ENCODE measurements around the gene TRAP1.
"Not testable (repeated sequence)": the region's sequence is repeated elsewhere in the genome, so short reads cannot be mapped to it uniquely, and the experiment has no call there.

The TRAP1 gene

DNA sequence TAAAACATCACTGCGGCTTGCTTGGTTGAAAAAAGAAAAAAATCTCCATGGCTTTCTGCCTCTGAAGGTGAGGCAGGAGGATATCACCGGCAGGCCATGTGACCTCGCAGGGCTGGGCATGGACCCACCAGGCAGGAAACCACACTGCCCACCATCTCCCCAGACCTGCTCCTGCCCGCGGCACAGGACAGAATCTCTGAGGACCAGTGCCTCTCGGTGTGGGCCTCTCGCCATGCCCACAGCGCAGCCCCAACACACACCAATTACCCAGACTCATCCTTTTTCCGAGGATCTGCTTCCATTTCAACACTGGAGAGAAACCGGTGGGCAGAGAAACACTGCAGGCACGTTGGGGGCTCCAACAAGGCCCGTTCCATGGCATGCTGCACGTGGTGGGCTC, 46.6 kb downstream of the TRAP1 start:
- no peak for DNase-seq

- no peak for DNase-seq
Observed at GRCh38 chr16:3669082-3669481, 48.2 kb downstream of the TRAP1 start.

- no peak for DNase-seq
Observed at GRCh38 chr16:3668626-3669025, 48.7 kb downstream of the TRAP1 start.

DNA sequence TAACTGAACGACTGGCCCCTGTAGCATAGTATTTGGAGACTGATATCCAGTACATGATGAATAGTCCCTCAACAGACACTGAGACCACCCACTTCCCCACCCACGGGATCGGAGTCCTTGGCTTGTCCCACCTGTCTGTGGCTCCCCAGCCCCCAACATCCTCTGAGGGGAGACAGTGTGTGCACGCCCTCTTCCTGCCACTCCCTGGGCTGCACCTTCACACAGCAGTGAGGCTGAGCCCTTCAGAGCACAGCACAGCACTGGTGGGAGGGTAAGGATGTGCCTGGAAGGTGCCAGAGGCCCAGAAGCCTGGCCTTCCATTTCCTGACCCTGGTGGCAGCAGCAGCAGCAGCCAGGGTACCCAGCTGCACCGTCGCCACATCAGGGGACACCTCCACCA, 51.8 kb downstream of the TRAP1 start:
- DNase-seq = no peak

GRCh38 chr16:3664187-3664896, 53.0 kb downstream of the TRAP1 start:
- DNase-seq = no peak

- no peak for DNase-seq
Observed at GRCh38 chr16:3662601-3663000, 54.7 kb downstream of the TRAP1 start.

DNA sequence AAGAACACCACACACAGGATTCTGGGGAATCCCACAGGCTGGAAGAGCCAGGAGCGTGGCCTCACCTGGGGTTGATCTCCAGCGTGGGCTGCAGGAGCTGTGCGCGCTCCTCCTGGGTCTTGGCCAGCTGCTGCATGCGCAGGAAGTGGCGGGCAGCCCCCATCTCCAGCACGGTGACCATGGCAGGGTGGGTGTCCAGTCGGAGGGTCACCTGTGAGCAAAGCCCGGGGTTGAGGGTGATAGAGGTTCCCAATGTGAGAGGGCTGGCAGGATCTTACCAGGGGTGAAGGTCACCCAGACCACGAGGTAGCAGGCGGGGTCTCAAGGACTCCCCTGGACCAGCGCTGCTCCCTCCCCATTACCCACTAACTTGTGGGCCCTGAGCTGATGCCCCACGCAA, 55.4 kb downstream of the TRAP1 start:
- DNase-seq = no peak

DNA sequence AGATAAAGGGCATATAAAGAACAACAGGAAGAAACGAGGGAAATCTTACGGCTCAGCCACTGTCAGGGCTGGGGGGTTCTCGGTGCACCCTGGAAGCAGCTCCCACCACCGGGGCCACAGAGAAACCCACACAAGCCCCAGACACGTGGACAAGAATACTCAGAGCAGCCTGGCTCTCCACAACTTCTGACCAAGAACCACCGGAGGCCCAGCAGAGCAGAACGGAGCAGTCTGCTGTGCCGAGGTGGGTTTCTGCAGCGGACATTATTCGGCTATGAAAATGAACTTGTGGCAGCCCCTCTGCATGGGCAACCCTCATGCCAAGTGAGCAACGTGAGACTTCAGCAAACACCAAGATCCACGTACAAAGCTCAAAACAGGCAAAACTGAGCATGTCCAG, 56.0 kb downstream of the TRAP1 start:
- no peak for DNase-seq

DNA sequence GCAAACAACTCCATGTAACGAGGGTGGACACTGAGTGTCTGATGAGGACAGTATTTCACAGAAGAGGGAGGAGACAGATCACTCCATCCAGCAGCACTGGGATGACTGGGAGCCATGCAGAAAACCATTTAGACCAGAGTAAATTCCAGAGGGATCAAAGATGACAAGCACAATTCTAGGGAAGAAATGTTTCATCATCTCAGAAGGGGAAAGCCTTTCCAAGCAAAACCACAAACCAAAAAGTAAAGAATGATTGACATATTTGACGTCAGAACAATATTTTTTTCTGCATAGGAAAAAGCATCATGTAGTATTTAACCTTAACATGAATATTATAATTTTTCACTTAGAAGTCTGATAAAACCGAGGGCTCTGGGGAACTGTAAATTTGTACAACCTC, 58.1 kb downstream of the TRAP1 start:
- DNase-seq = no peak

DNA sequence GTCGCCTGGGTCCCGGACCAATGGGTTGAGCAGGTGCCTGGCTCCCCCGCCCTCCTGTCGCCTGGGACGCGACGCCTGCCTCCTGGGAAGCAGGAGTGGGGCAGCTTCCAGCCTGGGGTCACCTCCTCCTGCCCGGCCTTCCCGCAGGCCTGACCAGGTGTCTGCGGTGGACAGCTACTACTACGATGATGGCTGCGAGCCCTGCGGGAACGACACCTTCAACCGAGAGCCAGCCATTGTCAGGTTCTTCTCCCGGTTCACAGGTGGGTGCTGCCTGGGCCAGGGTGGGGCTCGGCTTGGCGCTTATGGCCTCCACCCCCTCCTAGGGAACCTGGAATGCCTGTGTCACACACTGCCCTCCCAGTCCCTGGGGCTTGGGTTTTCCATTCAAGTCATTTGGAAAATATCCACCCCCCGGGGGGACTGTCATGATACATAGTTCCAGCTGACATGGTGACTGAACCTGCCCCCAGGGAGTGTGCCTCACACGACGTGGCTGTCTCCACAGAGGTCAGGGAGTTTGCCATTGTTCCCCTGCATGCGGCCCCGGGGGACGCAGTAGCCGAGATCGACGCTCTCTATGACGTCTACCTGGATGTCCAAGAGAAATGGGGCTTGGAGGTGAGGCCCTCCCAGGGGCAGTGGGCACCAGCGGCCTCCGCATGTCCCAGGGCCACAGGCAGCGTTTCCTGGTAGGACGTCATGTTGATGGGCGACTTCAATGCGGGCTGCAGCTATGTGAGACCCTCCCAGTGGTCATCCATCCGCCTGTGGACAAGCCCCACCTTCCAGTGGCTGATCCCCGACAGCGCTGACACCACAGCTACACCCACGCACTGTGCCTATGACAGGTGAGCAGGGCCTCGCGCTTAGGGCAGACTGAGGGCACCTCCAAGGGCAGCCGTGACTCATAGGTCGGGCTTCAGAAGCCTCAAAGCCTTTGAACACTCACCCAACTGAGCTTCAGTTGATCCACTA, 60.5 kb downstream of the TRAP1 start:
- no peak for DNase-seq

GRCh38 chr16:3656160-3656490, 61.2 kb downstream of the TRAP1 start:
- not testable (repeated sequence) for DNase-seq

- DNase-seq = no peak
Observed at GRCh38 chr16:3655396-3656159, 61.7 kb downstream of the TRAP1 start.

GRCh38 chr16:3655030-3655395, 62.3 kb downstream of the TRAP1 start:
- no peak for DNase-seq

DNA sequence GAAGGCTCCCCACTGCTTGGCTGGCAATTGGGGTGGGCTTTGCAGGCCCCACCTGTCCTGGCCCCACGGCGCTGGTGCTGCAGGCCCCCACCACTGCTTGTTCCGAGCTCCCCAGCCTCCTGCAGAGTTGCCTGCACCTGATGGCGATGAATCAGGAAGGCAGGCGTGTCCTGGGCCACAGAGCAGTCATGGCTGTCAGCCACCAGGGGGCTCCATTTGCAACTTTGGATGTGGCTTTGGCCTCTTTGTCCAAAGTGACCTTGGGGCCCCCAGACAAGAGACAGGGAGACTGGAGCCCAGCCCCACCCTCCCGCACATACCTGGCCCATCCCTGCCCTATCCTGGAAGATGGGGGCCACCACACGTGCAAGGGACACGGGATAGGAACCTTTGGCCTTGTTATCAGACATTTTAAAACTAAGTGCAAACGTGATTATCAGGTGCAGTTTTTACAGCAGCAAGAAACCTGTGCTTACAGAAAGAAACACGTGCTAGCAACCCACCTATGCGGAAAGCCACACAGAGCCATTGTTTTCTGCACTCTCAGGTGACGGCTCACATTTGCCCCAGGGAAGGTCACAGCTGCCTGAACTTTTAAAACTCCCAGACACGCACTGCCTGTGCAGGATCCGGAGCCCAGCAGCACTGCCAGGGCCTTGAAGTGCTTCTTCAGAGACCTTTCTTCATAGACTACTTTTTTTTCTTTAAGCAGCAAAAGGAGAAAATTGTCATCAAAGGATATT, 62.9 kb downstream of the TRAP1 start, which contains the start of gene DNASE1:
Gene DNASE1, plus strand, starts transcription at position 443 of the 743 bp plus-strand sequence. CDS start 683 bp downstream, outside the sequence.
- DNase-seq = peak; percentile 60

GRCh38 chr16:3652373-3653195, 64.7 kb downstream of the TRAP1 start:
- DNase-seq = no peak

DNA sequence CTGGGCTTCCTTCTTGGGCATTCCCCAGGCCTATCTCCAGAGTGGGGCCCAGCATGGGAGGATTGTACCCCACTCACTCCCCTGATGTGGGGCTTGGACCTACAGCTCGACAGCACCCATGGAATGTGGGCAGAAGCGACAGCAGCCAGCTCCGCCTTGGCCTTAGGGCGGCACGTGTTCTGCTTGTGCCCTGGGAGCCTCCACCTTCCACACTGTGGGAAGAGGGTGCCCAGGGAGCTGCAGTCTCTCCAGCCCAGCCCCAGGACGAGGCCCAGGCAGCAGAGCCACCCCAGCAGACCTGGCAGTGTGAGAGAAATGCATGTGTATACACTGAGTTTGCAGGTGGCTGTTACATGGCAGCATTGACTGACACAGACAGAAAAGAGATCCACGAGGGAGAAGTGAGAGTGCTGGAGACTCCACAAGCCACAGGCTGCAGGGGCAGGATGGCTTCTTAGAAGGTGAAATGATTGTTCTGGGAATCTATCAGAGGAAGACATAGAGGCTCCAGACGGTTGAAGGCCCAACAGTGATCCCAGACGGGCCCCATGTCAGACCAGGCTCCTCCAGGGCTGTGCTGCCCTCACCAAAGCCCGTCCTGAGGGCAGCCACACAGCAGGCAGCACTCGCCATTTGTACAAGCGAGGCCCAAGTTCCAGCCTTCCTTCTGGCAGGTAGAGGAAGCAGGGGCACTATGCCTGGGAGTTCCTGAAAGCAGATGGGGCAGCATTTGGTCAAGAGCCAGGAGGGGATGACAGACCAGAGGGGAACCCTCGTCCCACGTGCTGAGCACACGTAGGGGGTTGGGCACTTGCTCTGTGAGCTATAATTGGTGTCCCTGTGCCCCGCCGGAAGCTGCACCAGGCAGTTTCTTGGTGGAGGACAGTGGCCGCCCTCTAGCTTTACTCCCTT, 65.6 kb downstream of the TRAP1 start:
- DNase-seq = no peak

DNA sequence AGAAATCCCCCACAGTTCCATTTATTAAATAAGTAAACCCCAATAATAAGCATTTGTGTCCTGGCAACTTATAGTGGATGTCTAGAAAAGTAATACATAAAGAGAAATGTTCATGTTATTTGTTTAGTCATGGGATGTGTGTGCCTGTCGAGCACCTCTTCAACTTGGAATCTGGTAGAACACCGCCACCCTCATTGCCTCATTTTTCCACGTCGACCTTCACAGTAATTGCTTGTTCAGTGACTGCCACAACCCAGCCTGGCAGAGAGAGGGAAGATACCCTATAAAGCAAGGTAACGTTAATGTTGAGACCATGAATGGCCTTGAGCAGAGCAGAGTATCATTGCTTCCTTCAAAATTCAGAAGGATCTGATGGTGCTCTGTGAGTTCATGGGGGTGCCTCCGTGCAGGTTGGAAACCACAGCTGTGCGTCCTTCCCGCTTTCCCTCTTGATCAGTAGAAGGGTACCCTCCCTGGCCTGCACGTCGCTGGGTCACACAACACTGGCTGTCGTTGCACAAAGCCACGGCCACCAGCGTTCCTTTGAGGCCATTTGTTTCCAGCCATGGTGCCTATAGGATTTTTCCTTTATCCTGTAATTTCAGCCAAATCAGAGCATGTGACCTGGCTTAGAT, 66.6 kb downstream of the TRAP1 start:
- DNase-seq = no peak

- no peak for DNase-seq
Observed at GRCh38 chr16:3646348-3646920, 70.9 kb downstream of the TRAP1 start.

GRCh38 chr16:3645504-3646347, 71.6 kb downstream of the TRAP1 start:
- DNase-seq = no peak
